ENCODE results near the gene BTBD7. TPM values are rescaled to one million over a fixed set of nuclear protein-coding genes. Genes with fewer than 3 reads are reported as not detected.
"Not testable (repeated sequence)": the region's sequence is repeated elsewhere in the genome, so short reads cannot be mapped to it uniquely, and the experiment has no call there.

The BTBD7 gene, protein sequence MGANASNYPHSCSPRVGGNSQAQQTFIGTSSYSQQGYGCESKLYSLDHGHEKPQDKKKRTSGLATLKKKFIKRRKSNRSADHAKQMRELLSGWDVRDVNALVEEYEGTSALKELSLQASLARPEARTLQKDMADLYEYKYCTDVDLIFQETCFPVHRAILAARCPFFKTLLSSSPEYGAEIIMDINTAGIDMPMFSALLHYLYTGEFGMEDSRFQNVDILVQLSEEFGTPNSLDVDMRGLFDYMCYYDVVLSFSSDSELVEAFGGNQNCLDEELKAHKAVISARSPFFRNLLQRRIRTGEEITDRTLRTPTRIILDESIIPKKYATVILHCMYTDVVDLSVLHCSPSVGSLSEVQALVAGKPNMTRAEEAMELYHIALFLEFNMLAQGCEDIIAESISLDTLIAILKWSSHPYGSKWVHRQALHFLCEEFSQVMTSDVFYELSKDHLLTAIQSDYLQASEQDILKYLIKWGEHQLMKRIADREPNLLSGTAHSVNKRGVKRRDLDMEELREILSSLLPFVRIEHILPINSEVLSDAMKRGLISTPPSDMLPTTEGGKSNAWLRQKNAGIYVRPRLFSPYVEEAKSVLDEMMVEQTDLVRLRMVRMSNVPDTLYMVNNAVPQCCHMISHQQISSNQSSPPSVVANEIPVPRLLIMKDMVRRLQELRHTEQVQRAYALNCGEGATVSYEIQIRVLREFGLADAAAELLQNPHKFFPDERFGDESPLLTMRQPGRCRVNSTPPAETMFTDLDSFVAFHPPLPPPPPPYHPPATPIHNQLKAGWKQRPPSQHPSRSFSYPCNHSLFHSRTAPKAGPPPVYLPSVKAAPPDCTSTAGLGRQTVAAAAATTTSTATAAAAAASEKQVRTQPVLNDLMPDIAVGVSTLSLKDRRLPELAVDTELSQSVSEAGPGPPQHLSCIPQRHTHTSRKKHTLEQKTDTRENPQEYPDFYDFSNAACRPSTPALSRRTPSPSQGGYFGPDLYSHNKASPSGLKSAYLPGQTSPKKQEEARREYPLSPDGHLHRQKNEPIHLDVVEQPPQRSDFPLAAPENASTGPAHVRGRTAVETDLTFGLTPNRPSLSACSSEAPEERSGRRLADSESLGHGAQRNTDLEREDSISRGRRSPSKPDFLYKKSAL
- total RNA-seq (2014; rRNA removed; shearing (Covaris generic)): 18.0 and 18.9 TPM in 2 replicates
- 12.3 and 16.7 TPM in 2 replicates for polyA plus RNA-seq (2015; cell fraction: cytosol; rRNA removed)
- 9.9 and 13.3 TPM in 2 replicates for polyA plus RNA-seq (2015; cell fraction: nucleus; rRNA removed)

DNA sequence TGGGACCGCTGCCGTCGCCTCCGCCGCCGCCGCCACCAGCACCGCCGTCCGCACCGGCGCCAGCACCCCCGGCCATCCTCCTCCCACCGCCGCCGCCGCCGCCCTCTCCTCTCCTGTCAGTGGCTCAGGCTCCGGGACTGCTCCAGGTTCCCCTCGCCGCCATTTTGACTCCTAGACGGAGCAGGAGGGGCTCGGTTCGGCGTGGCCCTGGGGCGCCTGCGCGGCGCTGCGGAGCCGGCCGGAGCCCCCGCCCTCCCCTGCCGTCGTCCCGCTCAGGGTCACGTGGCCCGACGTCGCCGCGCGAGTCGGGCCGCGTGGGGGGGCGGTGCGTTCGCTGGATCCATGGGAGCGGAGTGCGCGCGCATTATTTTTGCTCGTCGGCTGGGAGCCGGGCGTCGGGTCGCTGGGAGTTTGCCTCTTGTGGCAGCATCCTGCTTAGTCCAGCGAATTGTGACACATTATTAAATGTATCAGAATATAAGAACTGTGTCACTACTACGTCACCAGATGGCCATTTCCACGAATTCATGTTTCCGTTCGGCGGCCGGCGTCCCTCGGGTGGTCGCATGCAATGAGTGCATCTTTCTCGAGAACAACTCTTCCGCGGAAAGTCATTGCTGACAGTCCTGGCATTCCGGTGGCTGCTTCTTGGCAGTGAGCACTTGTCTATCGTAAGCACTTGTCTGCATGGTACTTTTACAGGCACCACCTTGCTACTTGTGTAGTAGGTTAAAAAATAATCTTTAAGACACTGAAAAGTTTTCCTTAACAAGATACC lies at the start of gene BTBD7:
BTBD7 (minus strand) TSS at position 184 of the 778 bp plus-strand sequence. CDS start 36,985 bp downstream, outside the sequence.
- peak; percentile 95 for DNase-seq (ENCODE audit: low read depth, low spot score)
- in situ Hi-C loops (cut with HindIII; ENCODE audit: low pct_unique_long_range_greater_than_20kb, low sequenced_read_pairs): no loop called here

DNA sequence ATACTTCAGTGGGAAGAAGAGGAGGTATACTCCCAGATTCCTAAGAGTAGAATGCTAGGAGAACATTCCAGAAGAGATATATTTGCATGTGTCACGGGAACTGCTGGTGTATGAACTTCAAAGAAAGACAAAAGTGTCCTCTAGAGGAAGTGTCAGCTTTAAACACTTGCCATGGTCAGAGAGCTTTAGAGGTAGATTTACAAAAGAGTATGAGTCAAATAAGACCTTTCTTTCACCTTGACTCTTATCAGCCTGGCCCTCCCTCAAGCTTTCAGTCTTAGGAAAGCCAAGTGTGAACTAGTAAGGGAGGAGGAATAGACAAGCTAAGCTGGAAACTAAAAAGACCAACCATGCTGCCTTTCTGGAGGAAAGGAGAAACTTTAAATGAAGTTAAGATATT lies 48.8 kb upstream of the BTBD7 start:
- in situ Hi-C loops (cut with HindIII; ENCODE audit: low pct_unique_long_range_greater_than_20kb, low sequenced_read_pairs): no loop called here
- no peak for DNase-seq (ENCODE audit: low read depth, low spot score)

DNA sequence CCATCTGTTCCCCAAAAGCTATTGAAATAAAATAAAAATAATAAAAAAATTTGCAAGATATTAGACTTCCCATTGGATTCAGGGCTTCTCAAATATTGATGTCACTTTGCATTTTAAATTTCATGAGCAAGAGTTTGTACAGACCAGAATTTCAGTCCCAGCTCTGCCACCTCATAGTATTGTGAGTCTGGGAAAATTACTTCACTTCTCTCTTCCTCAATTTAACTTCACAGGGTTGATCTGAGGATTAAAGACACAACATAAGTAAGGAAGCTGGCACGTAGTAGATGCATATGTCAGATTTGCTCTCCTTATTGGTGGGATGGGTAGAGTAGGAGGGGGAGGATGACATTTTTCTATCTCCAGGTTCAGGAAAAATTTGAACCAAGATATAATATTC lies 47.0 kb upstream of the BTBD7 start:
- no peak for DNase-seq (ENCODE audit: low read depth, low spot score)
- in situ Hi-C loops (cut with HindIII; ENCODE audit: low pct_unique_long_range_greater_than_20kb, low sequenced_read_pairs): no loop called here

DNA sequence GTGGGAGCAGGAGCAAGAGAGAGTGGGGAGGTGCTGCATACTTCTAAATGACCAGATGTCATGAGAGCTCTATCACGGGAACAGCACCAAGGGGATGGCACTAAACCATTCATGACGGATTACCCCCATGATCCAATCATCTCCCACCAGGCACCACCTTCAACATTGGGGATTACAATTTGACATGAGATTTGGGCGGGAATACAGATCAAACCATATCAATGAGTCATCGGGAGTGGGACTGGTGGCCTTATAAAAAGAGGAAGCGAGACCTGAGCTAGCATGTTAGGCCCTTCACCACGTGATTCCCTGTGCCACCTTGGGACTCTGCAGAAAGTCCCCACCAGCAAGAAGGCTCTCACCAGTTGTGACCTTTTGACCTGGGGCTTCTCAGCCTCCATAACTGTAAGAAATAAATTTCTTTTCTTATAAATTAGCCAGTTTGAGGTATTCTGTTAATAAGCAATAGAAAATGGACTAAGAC lies 42.9 kb upstream of the BTBD7 start:
- no peak for DNase-seq (ENCODE audit: low read depth, low spot score)

DNA sequence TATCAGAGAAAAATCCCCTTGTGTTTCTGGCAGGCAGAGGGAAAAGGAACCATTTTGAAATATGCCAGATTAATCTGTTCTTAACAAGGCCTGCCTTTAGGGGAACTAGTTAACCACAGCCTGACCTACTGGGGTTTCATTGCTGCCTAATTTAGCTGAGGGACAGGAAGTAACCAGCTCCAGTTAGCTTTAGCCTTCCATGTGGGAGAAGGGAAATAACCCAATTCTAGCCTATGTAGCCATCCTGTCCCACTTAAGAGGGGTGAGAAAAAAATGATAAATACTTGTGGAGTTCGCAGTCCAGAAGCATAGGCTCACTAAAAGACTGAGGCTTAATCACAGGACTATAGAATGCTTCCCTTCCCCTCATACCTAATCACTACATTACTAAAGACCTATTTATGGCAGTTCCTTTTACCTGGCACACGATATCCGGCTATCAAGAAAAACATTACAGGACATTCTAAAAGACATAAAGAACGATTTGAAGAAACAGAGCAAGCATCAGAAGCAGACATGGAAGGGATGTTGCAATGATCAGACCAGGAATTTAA lies 37.0 kb upstream of the BTBD7 start:
- in situ Hi-C loops (cut with HindIII; ENCODE audit: low pct_unique_long_range_greater_than_20kb, low sequenced_read_pairs): no loop called here
- no peak for DNase-seq (ENCODE audit: low read depth, low spot score)

More for the DNA sequence above, 42.9 kb upstream of the BTBD7 start:
- in situ Hi-C loops (cut with HindIII; ENCODE audit: low pct_unique_long_range_greater_than_20kb, low sequenced_read_pairs): no loop called here

DNA sequence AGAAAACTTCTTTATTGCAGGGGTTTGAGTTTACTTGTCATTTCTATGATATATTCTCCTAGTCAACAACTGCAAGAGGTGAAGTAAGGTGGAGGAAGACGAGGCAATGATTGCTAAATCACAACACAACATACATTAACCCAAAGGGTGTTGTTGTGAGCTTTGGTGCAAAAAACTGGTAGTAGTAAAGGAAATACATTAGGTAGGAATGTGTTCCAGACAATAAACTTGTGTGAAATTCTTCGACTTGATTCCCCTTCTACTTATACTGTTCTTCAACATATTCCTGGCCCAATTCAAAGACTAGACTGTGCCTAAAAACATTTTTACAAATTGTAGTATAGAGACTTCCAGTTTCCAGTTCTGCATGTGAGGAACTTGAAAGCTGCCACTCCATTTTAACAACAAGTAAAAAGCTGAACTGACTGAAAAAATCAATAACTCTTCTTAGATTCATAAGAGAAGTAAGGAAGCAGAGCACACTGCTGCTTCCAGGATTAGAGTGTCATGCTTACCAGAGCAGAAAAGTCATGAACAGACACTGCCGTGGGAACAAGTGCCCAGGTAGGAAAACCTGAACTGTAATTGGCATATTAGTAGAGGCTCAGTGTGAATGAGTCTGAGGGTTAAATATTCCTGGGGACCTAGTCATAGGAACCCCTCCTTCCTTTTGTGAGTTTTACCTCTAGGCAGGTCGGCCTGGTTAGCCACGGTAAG lies 36.3 kb upstream of the BTBD7 start:
- DNase-seq (ENCODE audit: low read depth, low spot score): no peak
- in situ Hi-C loops (cut with HindIII; ENCODE audit: low pct_unique_long_range_greater_than_20kb, low sequenced_read_pairs): no loop called here

DNA sequence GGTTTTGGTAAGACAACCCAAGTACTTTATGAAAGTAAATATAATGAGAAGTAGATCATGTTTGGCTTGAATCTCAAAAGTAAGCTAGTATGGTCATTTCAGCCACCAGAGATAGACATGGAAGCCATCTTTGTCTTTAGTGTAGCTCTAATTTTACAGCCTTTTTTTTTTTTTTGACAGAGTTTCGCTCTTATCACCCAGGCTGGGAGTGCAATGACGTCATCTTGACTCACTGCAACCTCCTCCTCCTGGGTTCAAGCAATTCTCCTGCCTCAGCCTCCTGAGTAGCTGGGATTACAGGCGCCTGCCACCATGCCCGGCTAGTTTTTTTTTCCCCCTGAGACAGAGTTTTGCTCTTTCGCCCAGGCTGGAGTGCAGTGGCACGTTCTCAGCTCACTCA lies 22.0 kb upstream of the BTBD7 start:
- DNase-seq (ENCODE audit: low read depth, low spot score); in situ Hi-C loops (cut with HindIII; ENCODE audit: low pct_unique_long_range_greater_than_20kb, low sequenced_read_pairs): not testable (repeated sequence)

DNA sequence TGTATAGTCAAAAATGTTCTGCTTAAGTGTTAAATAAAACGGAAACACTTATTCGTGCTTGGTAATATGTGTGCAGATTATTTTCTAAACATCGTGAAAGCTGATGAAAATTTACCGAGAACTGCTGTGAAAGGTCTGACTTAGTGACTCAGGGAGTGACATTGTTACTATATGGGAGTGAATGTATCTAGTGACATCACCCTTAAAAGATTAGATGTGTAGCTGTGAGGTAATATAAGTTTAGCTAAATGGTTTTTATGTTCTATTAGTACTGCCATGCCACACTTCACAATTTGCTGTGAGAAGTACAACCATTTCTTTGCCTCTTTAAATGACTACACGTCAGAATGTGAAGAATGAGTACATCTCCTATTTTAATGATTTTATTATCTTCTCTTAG lies 15.5 kb upstream of the BTBD7 start:
- no peak for DNase-seq (ENCODE audit: low read depth, low spot score)
- in situ Hi-C loops (cut with HindIII; ENCODE audit: low pct_unique_long_range_greater_than_20kb, low sequenced_read_pairs): no loop called here

DNA sequence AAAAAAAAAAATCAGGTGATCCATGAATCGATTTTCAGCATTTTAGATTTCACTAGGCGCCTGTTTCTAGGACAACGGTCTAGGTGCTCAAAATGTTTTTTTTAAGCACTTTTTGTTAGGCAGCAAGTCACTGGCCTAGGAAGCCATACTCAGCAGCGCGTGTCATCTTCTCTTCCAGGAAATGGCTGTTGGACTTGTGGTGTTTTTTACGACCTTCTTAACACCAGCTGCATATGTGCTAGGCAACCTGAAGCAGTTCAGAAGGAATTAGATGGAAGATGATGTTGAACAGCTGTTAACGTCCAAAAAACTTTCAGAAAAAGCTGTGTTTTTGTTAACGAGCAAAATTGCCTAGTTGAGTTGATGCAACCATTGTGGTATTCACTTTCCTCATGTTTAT lies 15.0 kb upstream of the BTBD7 start:
- in situ Hi-C loops (cut with HindIII; ENCODE audit: low pct_unique_long_range_greater_than_20kb, low sequenced_read_pairs): no loop called here
- no peak for DNase-seq (ENCODE audit: low read depth, low spot score)

DNA sequence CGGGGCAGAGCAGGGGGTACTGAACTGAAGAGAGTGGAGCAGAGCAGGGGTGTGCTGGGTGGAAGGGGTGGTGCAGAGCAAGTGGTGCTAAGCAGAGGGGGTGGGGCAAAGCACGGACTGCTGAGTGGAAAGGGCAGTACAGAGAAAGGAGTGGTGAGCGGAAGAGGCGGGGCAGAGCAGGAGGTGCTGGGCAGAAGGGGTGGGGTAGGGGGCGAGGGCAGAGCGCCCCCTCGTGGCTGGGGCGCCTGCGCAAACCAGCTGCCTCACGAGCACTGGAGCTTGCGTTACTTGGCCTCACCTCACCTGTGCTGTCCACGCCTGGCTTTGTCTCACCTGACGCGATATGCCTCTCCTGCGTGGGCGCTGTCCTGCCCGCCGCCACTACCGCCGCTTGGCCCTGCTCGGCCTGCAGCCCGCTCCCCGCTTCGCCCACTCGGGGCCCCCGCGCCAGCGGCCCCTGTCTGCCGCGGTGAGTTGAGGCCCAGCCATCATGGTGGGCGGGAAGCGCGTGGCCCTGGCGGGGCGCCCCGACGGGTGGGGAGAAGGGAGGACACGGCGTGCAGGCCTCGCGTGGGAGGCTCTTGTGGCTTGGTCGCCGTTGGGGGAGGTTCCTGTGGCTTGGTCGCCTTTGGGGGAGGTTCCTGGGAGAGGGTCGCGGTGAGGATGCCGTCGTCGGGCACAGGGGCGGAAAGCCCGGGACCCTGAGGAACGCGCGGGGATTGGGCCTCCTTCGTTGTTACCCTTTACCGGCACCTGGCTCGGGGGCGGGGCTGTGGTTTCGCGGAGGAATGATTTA lies 14.3 kb upstream of the BTBD7 start, which contains the start of gene COX8C:
COX8C (plus strand) TSS at position 257 of the 796 bp plus-strand sequence; CDS start at position 344, 87 bp downstream.
- no peak for DNase-seq (ENCODE audit: low read depth, low spot score)
- in situ Hi-C loops (cut with HindIII; ENCODE audit: low pct_unique_long_range_greater_than_20kb, low sequenced_read_pairs): no loop called here

DNA sequence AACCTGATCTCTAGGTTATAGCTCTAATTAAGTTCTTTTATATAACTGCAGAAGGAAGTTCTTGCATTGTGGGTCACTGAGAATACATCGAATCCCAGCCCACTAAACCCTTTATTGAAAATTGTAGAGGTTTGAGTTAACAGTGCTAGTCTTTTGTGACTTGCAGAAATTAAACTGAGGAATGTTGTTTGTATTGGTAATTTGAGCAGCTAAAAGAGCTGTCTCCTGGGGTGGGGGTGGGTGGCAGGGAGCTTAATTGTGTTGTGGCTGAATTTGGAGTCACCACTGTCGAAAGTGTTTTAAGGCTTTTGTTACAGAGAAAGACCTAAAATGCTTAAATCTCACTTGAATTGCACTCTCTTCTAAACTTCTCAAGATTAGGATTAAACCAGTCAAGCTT lies 11.0 kb upstream of the BTBD7 start:
- no peak for DNase-seq (ENCODE audit: low read depth, low spot score)
- in situ Hi-C loops (cut with HindIII; ENCODE audit: low pct_unique_long_range_greater_than_20kb, low sequenced_read_pairs): no loop called here

DNA sequence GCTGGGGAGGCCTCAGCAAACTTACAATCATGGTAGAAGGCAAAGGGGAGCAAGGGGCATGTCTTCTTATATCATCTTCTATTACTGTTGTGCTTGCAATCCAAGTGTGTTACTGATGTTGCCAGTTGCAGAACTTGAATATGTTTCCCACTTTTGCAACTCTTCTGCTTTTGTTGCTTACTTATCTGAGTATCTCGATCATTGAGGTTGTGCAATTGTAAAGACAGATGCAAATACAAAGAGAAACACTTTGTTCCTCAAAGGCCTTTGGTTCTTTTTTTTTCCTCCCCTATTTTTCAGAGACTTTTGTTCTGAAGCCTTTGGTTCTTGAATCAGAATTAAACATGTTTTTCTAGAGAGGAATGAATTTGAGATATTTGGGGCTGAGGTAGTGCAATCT lies 10.4 kb upstream of the BTBD7 start:
- DNase-seq (ENCODE audit: low read depth, low spot score): no peak
- in situ Hi-C loops (cut with HindIII; ENCODE audit: low pct_unique_long_range_greater_than_20kb, low sequenced_read_pairs): no loop called here

DNA sequence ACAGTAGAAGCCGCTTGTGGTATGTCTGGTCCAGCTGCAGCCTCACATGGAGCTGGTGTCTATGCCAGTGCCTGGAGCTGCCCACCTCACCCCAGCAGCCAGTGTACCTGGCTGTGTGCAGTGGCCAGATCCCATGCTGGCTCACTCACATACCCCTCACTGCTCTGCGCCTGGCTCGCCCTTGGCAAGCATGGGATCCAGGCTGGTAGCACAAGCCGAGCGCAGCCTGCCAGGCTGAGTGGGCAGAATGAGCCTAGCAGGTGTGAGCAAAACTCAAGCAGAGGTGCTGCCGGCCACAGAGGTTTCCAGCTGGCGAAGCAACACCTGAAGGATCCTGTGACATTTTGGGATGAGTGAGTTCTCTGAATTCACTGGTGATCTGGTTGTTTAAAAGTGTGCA lies 5.0 kb upstream of the BTBD7 start:
- no peak for DNase-seq (ENCODE audit: low read depth, low spot score)
- in situ Hi-C loops (cut with HindIII; ENCODE audit: low pct_unique_long_range_greater_than_20kb, low sequenced_read_pairs): no loop called here

DNA sequence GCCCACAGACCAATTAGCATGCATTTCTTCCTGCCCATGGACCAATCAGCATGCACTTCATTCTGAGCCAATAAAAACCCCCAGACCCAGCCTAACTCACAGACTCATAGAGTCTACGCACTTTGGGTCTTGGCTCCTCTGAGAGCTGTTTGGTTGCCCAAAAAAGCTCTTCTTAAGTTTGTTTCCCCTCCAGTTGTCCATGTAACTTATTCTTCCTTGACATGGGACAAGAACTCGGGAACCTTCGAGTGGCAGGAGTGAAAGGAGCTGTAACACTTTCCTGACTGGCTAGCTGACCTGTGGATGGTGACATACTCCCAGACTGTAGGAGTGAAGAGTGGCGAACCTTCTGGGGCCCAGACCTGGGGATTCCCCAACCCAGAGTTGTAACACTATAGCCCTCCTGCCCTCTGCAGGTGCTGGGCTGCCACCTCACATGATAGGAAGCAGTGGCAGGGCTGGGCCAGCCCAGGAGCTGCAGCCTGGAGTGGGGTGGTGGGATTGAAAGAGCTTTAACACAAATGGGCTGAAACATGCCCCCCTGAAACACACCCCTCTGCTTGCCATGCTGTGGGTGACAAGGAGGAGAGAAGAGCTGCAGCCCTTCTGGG lies 4.4 kb upstream of the BTBD7 start:
- in situ Hi-C loops (cut with HindIII; ENCODE audit: low pct_unique_long_range_greater_than_20kb, low sequenced_read_pairs): no loop called here
- DNase-seq (ENCODE audit: low read depth, low spot score): no peak

DNA sequence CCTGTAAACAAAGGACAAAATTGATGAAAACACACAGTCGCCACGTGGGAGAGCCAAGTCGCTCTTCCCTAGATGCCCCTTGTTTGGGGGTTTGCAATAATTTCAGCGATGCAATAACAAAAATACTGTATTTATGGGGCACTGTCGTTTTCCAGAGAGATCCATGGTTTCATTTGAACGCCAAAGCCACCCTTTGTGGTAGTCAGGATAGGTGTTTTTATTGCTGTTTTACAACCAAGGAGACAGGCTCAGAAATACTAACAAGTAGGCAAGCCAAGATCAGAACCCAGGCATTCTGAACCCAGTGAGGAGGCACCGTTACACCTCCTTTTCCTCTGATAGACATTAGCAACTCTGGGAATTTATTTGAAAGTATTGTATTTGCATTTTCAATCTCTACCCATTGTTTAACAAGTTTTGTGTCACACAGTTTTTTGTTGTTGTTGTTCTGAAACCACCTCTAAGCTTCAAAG lies 831 bp upstream of the BTBD7 start:
- in situ Hi-C loops (cut with HindIII; ENCODE audit: low pct_unique_long_range_greater_than_20kb, low sequenced_read_pairs): no loop called here
- no peak for DNase-seq (ENCODE audit: low read depth, low spot score)
